HEK293T (cell line): ENCODE results near the gene HDAC6.

Source experiments
- FOXM1 ChIP-seq: fragments of 450-650 bp; IDR thresholded peaks from 2 replicates; pipeline ENCODE4 v1.6.1; 2017; ENCODE audit warnings: mild to moderate bottlenecking, borderline replicate concordance
- LEF1 ChIP-seq: fragments of 450-650 bp; IDR thresholded peaks from 2 replicates; pipeline ENCODE4 v1.6.1; 2017; ENCODE audit warnings: mild to moderate bottlenecking, borderline replicate concordance
- SUZ12 ChIP-seq: fragments of 450-650 bp; IDR thresholded peaks from 2 replicates; pipeline ENCODE4 v1.6.1; 2016; ENCODE audit warnings: mild to moderate bottlenecking

- TF ChIP-seq SUZ12 (no peak), LEF1 (no peak), FOXM1 (no peak)
These were observed 6.9 kb upstream of the HDAC6 start for GRCh38 chrX:48794911-48795515.
